Ishikawa (cell line): ENCODE results near the gene COASY.

Source experiments
- CEBPB ChIP-seq: IDR thresholded peaks from 2 replicates; pipeline ENCODE4 v1.6.1; 2012
- CREB1 ChIP-seq: IDR thresholded peaks from 2 replicates; pipeline ENCODE4 v1.6.1; 2012; ENCODE audit warnings: low read depth
- EGR1 ChIP-seq: IDR thresholded peaks from 2 replicates; pipeline ENCODE4 v1.6.1; 2012
- EP300 ChIP-seq: IDR thresholded peaks from 2 replicates; pipeline ENCODE4 v1.6.1; 2012; ENCODE audit warnings: borderline replicate concordance
- FOXM1 ChIP-seq: IDR thresholded peaks from 2 replicates; pipeline ENCODE4 v1.6.1; 2012; ENCODE audit warnings: low read depth, borderline replicate concordance
- MAX ChIP-seq: IDR thresholded peaks from 2 replicates; pipeline ENCODE4 v1.6.1; 2012
- NFIC ChIP-seq: IDR thresholded peaks from 2 replicates; pipeline ENCODE4 v1.6.1; 2012
- RAD21 ChIP-seq: IDR thresholded peaks from 2 replicates; pipeline ENCODE4 v1.6.1; 2012; ENCODE audit warnings: low read depth
- REST ChIP-seq: IDR thresholded peaks from 2 replicates; pipeline ENCODE4 v1.6.1; 2012; ENCODE audit warnings: low read depth, mild to moderate bottlenecking
- TAF1 ChIP-seq: IDR thresholded peaks from 2 replicates; pipeline ENCODE4 v1.6.1; 2012; ENCODE audit warnings: low read depth, mild to moderate bottlenecking
- TCF12 ChIP-seq: IDR thresholded peaks from 2 replicates; pipeline ENCODE4 v1.6.1; 2012; ENCODE audit warnings: low read depth
- USF1 ChIP-seq: IDR thresholded peaks from 2 replicates; pipeline ENCODE4 v1.6.1; 2012
- YY1 ChIP-seq: IDR thresholded peaks from 2 replicates; pipeline ENCODE4 v1.6.1; 2012; ENCODE audit warnings: low read depth
- ZBTB7A ChIP-seq: IDR thresholded peaks from 2 replicates; pipeline ENCODE4 v1.6.1; 2012; ENCODE audit warnings: low read depth

- TF ChIP-seq TAF1 = peak; percentile 22; the same call in 1 of the 2 replicates
- no peak for TF ChIP-seq CEBPB
- no peak for TF ChIP-seq REST
- TF ChIP-seq EP300 = no peak
- TF ChIP-seq MAX = no peak
- no peak for TF ChIP-seq CREB1
- TF ChIP-seq USF1 = no peak
- TF ChIP-seq TCF12 = no peak
- no peak for TF ChIP-seq EGR1
- TF ChIP-seq ZBTB7A = no peak
- TF ChIP-seq NFIC = no peak
- TF ChIP-seq RAD21 = no peak
- TF ChIP-seq FOXM1 = no peak
- TF ChIP-seq YY1 = peak; percentile 39; the same call in 1 of the 2 replicates
These were observed 617 bp downstream of the COASY start for GRCh38 chr17:42562388-42563142.
